ENCODE measurements around the gene BRSK2. TPM values are rescaled to one million over a fixed set of nuclear protein-coding genes. Genes with fewer than 3 reads are reported as not detected.

BRSK2 gene
- total RNA-seq, 1 experiment from 2014 or later = 4.2 TPM

DNA sequence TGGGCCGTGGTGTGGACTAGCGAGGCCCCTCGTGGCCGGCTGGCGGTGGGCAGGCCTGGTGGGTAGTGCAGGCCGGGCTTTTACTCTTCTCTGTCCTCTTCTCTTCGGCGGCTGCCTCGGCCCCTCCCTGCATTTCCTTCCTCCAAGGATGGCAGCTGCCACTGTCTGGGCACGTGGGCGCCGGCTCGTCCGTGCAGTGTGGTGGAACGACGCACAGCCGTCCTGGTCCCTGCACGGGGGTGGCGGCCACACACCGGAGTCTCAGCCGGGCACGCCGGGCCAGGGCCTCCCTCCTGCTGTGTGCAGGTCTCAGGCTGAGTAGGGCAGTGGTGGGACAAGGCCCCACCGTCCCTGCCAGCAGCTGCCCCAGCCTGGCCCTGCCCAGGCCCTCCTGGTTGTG is 59.1 kb downstream of the BRSK2 start:
- DNase-seq (ENCODE audit: extremely low read depth, low read depth) = no peak

- no peak for DNase-seq (ENCODE audit: extremely low read depth, low read depth)
These were observed 59.9 kb downstream of the BRSK2 start for GRCh38 chr11:1449490-1450243.

DNA sequence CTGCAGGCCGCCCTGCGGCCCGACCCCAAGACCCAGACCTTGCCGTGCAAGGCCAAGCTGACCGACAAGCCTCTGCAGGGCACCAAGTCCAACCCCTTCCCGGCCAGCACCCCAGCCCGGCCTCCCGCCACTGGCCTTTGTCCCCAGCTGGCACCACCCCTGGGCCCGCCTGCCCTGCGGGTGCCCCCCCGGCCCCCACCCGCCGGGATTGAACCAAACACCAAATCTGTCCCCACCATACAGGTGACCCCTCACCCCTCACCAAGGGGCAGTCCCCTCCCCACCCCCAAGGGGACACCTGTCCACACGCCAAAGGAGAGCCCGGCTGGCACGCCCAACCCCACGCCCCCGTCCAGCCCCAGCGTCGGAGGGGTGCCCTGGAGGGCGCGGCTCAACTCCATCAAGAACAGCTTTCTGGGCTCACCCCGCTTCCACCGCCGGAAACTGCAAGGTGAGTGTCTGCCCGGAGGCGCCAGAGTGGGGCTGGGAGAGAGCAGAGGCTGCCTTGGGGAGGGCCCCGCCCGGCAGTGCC is 60.7 kb downstream of the BRSK2 start:
- no peak for DNase-seq (ENCODE audit: extremely low read depth, low read depth)

DNA sequence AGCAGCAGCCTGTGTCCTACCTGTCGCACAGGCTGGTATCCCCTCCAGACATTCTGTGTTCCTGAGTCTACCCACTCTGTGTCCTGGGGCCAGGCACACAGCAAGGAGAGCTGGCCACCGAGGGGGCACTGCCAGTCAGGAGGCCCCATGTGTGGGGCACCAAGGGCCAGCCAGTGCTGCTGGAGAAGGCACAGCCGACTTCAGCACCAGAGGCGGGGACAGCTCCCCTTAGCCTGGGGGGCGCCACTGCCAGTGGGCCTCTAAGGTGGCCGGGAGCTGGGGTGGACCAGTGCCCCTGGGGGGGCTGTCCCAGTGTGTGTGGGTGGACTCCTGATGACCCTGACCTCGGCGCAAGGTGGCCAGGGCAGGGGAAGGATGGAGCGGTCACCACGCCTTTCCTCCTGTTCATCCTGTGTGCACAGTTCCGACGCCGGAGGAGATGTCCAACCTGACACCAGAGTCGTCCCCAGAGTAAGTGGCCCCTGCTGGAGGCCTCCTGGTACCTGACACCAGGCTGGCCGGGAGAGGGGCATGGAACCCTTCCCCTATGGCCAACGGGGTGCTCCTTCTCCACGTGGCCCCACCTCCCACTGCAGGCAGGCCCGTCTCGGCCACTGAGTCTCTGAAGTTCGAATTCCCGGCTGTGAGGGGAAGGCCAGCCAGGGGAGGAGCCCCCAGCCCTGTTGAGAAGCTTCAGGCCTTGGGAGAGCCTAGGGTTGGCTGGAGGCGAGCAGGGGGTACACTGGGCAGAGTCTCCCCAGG is 61.4 kb downstream of the BRSK2 start:
- DNase-seq (ENCODE audit: extremely low read depth, low read depth) = no peak

- DNase-seq (ENCODE audit: extremely low read depth, low read depth) = no peak
These were observed 62.2 kb downstream of the BRSK2 start for GRCh38 chr11:1451781-1452470.

DNA sequence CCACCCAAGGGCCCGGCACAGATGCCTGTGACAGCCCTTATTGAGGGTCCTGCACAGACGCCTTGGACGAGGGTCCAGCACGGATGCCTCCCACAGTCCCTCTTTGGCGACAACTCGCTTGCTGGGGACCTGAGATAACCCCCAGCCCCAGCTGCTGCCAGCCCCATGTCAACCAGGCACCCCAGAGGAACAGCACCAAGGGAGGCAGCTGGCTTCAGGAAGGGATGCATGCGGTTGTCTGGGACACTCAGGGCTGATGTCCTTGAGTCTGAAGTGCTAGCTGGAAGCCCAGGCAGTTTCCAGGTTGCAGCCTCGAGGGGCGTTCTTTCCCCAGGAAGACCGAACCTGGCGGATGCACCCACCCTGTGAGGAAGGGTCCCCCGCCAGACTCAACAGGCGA is 63.0 kb downstream of the BRSK2 start:
- DNase-seq (ENCODE audit: extremely low read depth, low read depth) = no peak

DNA sequence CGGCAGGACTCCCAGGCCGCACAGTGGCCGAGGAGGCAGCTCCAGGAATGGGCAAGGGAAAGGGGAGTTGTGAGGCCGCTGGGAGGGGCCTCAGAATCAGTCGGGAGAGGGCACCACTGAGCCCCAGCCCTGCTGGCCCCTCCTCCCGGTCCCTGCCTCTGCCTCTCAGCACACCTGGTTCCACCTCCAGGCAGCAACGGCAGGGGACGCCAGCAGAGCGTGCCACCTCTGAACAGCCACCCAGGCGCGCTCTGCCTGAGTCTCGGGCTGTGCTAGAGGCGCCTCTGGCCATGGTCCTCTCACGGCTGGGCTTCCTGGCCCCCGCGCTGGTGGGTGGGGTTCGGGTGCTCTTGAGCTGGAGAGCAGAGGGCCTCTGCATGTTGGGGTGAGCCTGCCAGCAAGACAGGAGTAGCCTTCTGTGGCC is 63.9 kb downstream of the BRSK2 start:
- DNase-seq (ENCODE audit: extremely low read depth, low read depth) = no peak

DNA sequence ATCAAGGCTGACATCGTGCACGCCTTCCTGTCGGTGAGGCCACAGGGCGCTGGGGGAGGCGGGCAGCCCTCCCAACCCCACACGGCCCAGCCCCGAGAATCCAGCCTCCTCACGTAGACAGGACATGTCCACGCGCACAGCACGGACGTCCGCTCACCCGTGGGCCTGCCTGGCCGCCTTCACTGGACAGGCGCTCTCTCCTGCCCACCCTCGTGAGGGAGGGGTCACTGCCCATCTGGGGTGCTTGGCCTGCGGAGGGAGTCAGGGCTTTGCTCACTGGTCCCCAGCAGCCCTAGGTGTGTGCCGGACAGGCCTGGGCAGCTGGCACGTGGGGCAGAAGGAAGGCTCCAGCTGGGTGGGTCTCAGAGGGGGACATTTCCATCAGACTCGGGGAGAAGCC is 64.8 kb downstream of the BRSK2 start:
- DNase-seq (ENCODE audit: extremely low read depth, low read depth) = no peak

- DNase-seq (ENCODE audit: extremely low read depth, low read depth) = no peak
These were observed 65.5 kb downstream of the BRSK2 start for GRCh38 chr11:1455032-1455762.

GRCh38 chr11:1455763-1456060 is 66.0 kb downstream of the BRSK2 start:
- DNase-seq (ENCODE audit: extremely low read depth, low read depth) = no peak

DNA sequence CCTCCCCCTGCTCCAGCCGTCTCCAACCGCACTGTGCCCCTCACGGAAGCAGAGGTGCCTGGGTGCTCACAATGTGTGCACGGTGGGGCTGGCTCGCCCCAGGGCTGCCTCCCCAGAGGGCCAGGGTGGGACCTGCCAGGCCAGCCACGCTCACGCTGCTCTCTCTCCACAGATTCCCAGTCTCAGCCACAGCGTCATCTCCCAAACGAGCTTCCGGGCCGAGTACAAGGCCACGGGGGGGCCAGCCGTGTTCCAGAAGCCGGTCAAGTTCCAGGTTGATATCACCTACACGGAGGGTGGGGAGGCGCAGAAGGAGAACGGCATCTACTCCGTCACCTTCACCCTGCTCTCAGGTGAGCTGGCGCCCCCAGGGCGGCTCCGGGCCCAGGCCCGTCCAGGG is 66.4 kb downstream of the BRSK2 start:
- no peak for DNase-seq (ENCODE audit: extremely low read depth, low read depth)

DNA sequence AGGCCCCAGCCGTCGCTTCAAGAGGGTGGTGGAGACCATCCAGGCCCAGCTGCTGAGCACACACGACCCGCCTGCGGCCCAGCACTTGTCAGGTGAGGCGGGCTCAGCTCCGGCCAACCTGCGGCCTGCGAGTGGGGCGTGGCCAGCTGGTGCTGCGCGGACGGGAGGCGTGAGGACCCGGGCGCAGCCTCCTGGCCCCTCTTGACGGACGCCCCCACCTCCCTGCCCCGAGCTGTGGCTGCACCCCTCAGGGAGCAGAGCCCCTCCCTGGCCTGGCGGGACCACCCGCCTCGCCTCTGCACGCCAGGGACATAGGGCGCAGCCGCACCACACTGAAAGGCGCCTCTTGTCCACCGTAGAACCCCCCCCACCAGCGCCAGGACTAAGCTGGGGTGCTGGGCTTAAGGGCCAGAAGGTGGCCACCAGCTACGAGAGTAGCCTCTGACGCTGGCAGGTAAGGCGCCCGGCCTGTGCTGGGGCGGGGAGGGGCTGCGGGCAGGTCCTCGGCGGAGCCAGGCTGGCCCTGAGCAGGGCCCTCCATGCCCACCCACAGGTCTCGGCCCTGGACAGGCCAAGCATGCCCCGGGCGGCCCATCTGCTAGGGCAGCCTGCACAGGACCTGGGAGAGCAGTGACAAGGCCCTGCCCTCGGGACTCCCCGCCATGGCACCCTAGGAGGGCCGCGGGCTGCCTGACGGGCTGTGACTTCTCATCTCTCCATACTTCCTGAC is 67.0 kb downstream of the BRSK2 start:
- no peak for DNase-seq (ENCODE audit: extremely low read depth, low read depth)

GRCh38 chr11:1457326-1457680 is 67.6 kb downstream of the BRSK2 start:
- no peak for DNase-seq (ENCODE audit: extremely low read depth, low read depth)

GRCh38 chr11:1457856-1458255 is 68.1 kb downstream of the BRSK2 start:
- no peak for DNase-seq (ENCODE audit: extremely low read depth, low read depth)

DNA sequence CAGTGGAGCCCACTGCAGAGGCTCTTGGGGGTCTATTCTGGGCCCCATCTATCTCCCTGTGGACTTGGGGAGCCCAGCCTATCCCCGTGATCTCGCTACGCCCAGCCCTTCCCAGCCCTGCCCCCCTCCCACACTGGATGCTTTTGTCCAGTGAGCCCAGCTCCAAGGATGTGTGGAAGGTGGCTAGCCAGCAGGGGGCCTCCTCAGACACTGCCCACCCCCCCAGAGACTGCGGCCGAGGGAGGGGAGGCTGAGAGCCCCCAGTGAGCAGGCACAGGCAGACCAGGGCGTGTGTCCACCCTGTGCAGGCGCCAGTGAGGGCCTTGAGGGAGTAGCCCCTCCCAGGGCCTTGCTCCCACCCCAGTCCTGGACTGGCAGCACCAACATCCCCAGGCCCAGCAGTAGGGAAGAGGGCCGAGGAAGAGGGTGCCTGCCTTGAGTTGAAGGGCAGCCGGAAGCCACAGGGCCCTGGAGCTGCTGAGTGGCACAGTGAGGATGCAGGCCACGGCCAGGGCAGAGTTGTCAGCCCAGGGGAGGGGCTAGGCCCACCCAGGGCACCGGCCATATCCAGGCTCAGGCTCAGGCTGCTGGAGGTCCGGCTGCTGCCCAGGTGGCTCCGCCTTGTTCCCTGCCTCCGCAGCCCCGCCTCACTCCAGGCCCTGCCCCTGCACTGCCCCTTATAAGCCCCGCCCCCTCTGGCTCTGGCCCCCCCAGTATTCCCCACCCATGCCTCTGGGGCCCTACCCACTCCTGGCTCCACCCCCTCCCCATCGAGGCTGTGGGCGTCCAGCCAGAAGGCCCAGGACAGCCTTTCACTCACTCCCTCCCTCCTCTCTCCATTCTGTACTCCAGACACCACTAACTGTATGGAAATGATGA is 68.8 kb downstream of the BRSK2 start:
- no peak for DNase-seq (ENCODE audit: extremely low read depth, low read depth)

DNA sequence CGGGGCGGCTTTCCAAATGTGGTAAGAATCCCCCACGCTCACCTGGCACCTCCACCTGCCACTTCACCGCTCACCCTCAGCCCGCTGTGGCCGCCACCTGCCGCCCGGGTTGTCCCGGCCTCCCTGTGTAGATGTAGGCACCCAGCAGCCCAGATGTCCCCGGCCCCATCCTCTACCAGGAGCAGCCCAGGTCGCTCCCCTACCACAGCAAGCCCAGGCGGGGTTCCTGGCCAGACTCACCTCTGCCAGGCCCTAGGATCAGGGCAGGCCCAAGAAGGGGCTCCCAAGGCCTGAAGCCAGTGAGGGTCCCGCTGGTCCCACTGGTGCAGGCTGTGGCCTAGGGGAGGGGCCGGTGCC is 69.5 kb downstream of the BRSK2 start:
- no peak for DNase-seq (ENCODE audit: extremely low read depth, low read depth)

DNA sequence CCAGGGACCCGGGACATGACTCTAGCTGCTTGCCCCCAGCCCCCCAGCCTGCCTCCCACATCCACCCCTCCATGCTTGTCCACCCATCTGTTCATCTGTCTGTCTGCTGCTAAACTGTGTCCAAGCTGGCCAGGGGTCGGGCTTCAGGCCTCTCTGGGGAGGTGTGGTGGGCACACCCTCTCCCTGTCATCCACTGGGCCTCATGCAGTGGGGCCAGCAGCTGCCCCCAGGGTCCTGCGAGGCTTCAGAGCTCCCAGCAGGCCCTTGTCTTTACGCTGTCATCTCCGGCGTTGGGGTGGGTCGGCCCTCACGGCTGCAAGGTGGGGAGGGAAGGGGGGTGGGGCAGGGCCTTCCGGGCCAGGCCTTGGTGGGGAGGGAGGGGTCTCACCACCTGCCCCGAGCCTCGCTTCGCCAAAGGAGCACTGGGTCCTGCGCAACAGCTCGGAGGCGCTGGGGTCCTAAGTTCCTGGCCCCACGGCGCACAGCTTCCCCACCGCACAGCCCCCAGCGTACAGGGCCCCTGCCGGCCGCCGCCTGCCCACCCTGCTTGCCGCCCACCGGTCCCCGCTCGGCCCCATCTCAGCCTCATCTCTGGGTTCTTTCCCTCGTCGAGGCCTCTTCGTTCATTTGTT is 70.1 kb downstream of the BRSK2 start:
- no peak for DNase-seq (ENCODE audit: extremely low read depth, low read depth)

DNA sequence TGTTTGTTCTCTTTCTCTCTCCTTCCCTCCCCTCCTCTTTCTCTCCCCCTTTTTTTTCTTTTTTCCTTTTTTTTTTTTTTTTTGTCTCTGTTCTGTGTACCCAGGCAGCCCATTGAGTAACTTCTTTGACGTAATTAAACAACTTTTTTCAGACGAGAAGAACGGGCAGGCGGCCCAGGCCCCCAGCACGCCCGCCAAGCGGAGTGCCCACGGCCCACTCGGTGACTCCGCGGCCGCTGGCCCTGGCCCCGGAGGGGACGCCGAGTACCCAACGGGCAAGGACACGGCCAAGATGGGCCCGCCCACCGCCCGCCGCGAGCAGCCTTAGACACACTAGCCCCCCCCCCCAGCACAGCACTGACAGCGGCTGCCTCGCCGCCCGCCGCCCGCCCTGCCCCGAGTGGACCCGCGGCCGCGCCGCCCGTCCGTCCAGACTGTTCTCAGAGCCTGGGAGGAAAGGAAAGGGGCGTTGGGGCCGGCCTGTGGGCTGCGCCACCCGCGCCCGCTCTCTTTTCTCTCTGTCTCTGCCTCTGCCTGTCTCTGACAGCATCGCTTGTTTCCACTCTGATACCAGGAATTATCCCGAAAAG is 70.8 kb downstream of the BRSK2 start:
- no peak for DNase-seq (ENCODE audit: extremely low read depth, low read depth)

Measured in NCI-H460 (cell line).